ENCODE results near the gene GOPC.
A peak's percentile ranks its signal among the peaks of the same experiment; 100 is the strongest.

Gene GOPC

GRCh38 chr6:117615750-117616390 lies 13.6 kb upstream of the GOPC start:
- Histone ChIP-seq H3K4me1 (ENCODE audit: control insufficient read depth, insufficient read depth, low read length) (no peaks in the 10 kb centered on the region), H3K4me3 (ENCODE audit: low read length) (no peak overlapping the region), H3K27me3 (replicated peaks; ENCODE audit: control insufficient read depth, insufficient read depth, low read length) (no peaks in the 10 kb centered on the region), H3K9ac (ENCODE audit: low read length) (no peak overlapping the region), H3K9me3 (ENCODE audit: control insufficient read depth, low read length) (no peaks in the 10 kb centered on the region), H3K36me3 (ENCODE audit: control insufficient read depth, insufficient read depth, low read length, severe bottlenecking) (no peaks in the 10 kb centered on the region)
- DNase-seq (ENCODE audit: low read depth), result no peak

GRCh38 chr6:117613920-117614560 lies 11.7 kb upstream of the GOPC start:
- Histone ChIP-seq H3K9me3 (ENCODE audit: control insufficient read depth, low read length) (no peaks in the 10 kb centered on the region), H3K27me3 (replicated peaks; ENCODE audit: control insufficient read depth, insufficient read depth, low read length) (no peaks in the 10 kb centered on the region), H3K4me1 (ENCODE audit: control insufficient read depth, insufficient read depth, low read length) (no peaks in the 10 kb centered on the region), H3K36me3 (ENCODE audit: control insufficient read depth, insufficient read depth, low read length, severe bottlenecking) (no peaks in the 10 kb centered on the region), H3K4me3 (ENCODE audit: low read length) (no peak overlapping the region), H3K9ac (ENCODE audit: low read length) (no peak overlapping the region)
- DNase-seq (ENCODE audit: low read depth), result peak; percentile 52

GRCh38 chr6:117607511-117607910 lies 5.2 kb upstream of the GOPC start:
- H3K9me3 ChIP-seq (ENCODE audit: control insufficient read depth, low read length), result no peaks in the 10 kb centered on the region
- H3K4me3 ChIP-seq (ENCODE audit: low read length), result no peak overlapping the region
- H3K9ac ChIP-seq (ENCODE audit: low read length), result no peak overlapping the region
- peaks cover 9% of the 10 kb centered on the region for H3K4me1 ChIP-seq (ENCODE audit: control insufficient read depth, insufficient read depth, low read length)
- no peaks in the 10 kb centered on the region for H3K36me3 ChIP-seq (ENCODE audit: control insufficient read depth, insufficient read depth, low read length, severe bottlenecking)
- no peak for DNase-seq (ENCODE audit: low read depth)
- H3K27me3 ChIP-seq (replicated peaks; ENCODE audit: control insufficient read depth, insufficient read depth, low read length), result no peaks in the 10 kb centered on the region

- no peak overlapping the region for H3K4me3 ChIP-seq (ENCODE audit: low read length)
- H3K36me3 ChIP-seq (ENCODE audit: control insufficient read depth, insufficient read depth, low read length, severe bottlenecking), result no peaks in the 10 kb centered on the region
- H3K27me3 ChIP-seq (replicated peaks; ENCODE audit: control insufficient read depth, insufficient read depth, low read length), result no peaks in the 10 kb centered on the region
- peak; percentile 86 for DNase-seq (ENCODE audit: low read depth)
- no peaks in the 10 kb centered on the region for H3K9me3 ChIP-seq (ENCODE audit: control insufficient read depth, low read length)
- H3K4me1 ChIP-seq (ENCODE audit: control insufficient read depth, insufficient read depth, low read length), result peaks cover 16% of the 10 kb centered on the region
- no peak overlapping the region for H3K9ac ChIP-seq (ENCODE audit: low read length)
Measured at GRCh38 chr6:117605169-117605826, 3.0 kb upstream of the GOPC start.

- H3K4me3 ChIP-seq (ENCODE audit: low read length), result no peak overlapping the region
- no peaks in the 10 kb centered on the region for H3K36me3 ChIP-seq (ENCODE audit: control insufficient read depth, insufficient read depth, low read length, severe bottlenecking)
- no peaks in the 10 kb centered on the region for H3K9me3 ChIP-seq (ENCODE audit: control insufficient read depth, low read length)
- peaks cover 29% of the 10 kb centered on the region for H3K4me1 ChIP-seq (ENCODE audit: control insufficient read depth, insufficient read depth, low read length)
- peak overlapping the region; percentile 0 for H3K9ac ChIP-seq (ENCODE audit: low read length)
- no peaks in the 10 kb centered on the region for H3K27me3 ChIP-seq (replicated peaks; ENCODE audit: control insufficient read depth, insufficient read depth, low read length)
- no peak for DNase-seq (ENCODE audit: low read depth)
Measured at GRCh38 chr6:117603821-117604220, 1.5 kb upstream of the GOPC start.

GRCh38 chr6:117602899-117603588 lies 733 bp upstream of the GOPC start:
- peak overlapping the region; percentile 88 for H3K9ac ChIP-seq (ENCODE audit: low read length)
- H3K4me3 ChIP-seq (ENCODE audit: low read length), result peak overlapping the region; percentile 97
- peaks cover 29% of the 10 kb centered on the region for H3K4me1 ChIP-seq (ENCODE audit: control insufficient read depth, insufficient read depth, low read length)
- H3K9me3 ChIP-seq (ENCODE audit: control insufficient read depth, low read length), result no peaks in the 10 kb centered on the region
- H3K36me3 ChIP-seq (ENCODE audit: control insufficient read depth, insufficient read depth, low read length, severe bottlenecking), result no peaks in the 10 kb centered on the region
- DNase-seq (ENCODE audit: low read depth), result no peak
- no peaks in the 10 kb centered on the region for H3K27me3 ChIP-seq (replicated peaks; ENCODE audit: control insufficient read depth, insufficient read depth, low read length)

- Histone ChIP-seq H3K9me3 (ENCODE audit: control insufficient read depth, low read length) (no peaks in the 10 kb centered on the region), H3K4me3 (ENCODE audit: low read length) (peak overlapping the region; percentile 97), H3K36me3 (ENCODE audit: control insufficient read depth, insufficient read depth, low read length, severe bottlenecking) (peaks cover 8% of the 10 kb centered on the region), H3K9ac (ENCODE audit: low read length) (peak overlapping the region; percentile 88), H3K27me3 (replicated peaks; ENCODE audit: control insufficient read depth, insufficient read depth, low read length) (no peaks in the 10 kb centered on the region), H3K4me1 (ENCODE audit: control insufficient read depth, insufficient read depth, low read length) (peaks cover 29% of the 10 kb centered on the region)
- no peak for DNase-seq (ENCODE audit: low read depth)
Measured at GRCh38 chr6:117601811-117602150, 530 bp downstream of the GOPC start.

GRCh38 chr6:117600008-117600743 lies 2.1 kb downstream of the GOPC start:
- Histone ChIP-seq H3K36me3 (ENCODE audit: control insufficient read depth, insufficient read depth, low read length, severe bottlenecking) (peaks cover 9% of the 10 kb centered on the region), H3K4me1 (ENCODE audit: control insufficient read depth, insufficient read depth, low read length) (peaks cover 29% of the 10 kb centered on the region), H3K4me3 (ENCODE audit: low read length) (peak overlapping the region; percentile 97), H3K27me3 (replicated peaks; ENCODE audit: control insufficient read depth, insufficient read depth, low read length) (no peaks in the 10 kb centered on the region), H3K9me3 (ENCODE audit: control insufficient read depth, low read length) (no peaks in the 10 kb centered on the region), H3K9ac (ENCODE audit: low read length) (no peak overlapping the region)
- DNase-seq (ENCODE audit: low read depth), result peak; percentile 22

- Histone ChIP-seq H3K27me3 (replicated peaks; ENCODE audit: control insufficient read depth, insufficient read depth, low read length) (no peaks in the 10 kb centered on the region), H3K36me3 (ENCODE audit: control insufficient read depth, insufficient read depth, low read length, severe bottlenecking) (peaks cover 9% of the 10 kb centered on the region), H3K4me3 (ENCODE audit: low read length) (no peak overlapping the region), H3K9ac (ENCODE audit: low read length) (no peak overlapping the region), H3K4me1 (ENCODE audit: control insufficient read depth, insufficient read depth, low read length) (peaks cover 25% of the 10 kb centered on the region), H3K9me3 (ENCODE audit: control insufficient read depth, low read length) (no peaks in the 10 kb centered on the region)
- DNase-seq (ENCODE audit: low read depth), result no peak
Measured at GRCh38 chr6:117597755-117598154, 4.6 kb downstream of the GOPC start.

GRCh38 chr6:117595099-117595923 lies 7.0 kb downstream of the GOPC start:
- no peak overlapping the region for H3K4me3 ChIP-seq (ENCODE audit: low read length)
- no peaks in the 10 kb centered on the region for H3K27me3 ChIP-seq (replicated peaks; ENCODE audit: control insufficient read depth, insufficient read depth, low read length)
- no peak for DNase-seq (ENCODE audit: low read depth)
- H3K9me3 ChIP-seq (ENCODE audit: control insufficient read depth, low read length), result no peaks in the 10 kb centered on the region
- H3K9ac ChIP-seq (ENCODE audit: low read length), result no peak overlapping the region
- peaks cover 11% of the 10 kb centered on the region for H3K36me3 ChIP-seq (ENCODE audit: control insufficient read depth, insufficient read depth, low read length, severe bottlenecking)
- H3K4me1 ChIP-seq (ENCODE audit: control insufficient read depth, insufficient read depth, low read length), result peaks cover 18% of the 10 kb centered on the region
